MM.1S (cell line): ENCODE results near the gene CTNNA3.

ENCODE experiments used
- CTCF ChIP-seq: fragments of 300-600 bp; sonication (generic); IDR thresholded peaks from 2 replicates; pipeline ENCODE4 v1.5.1; 2016; ENCODE audit warnings: antibody characterized with exemption, low read length, mixed read lengths
- EZH2phosphoT487 ChIP-seq: fragments of 300-600 bp; sonication (generic); IDR thresholded peaks from 2 replicates; pipeline ENCODE4 v1.6.1; 2018; ENCODE audit warnings: antibody characterized with exemption, low read length

GRCh38 chr10:66202101-66202500, 1493.9 kb downstream of the CTNNA3 start:
- TF ChIP-seq CTCF (no peak), EZH2phosphoT487 (no peak)
